LNCAP (cell line): ENCODE measurements around the gene MAML2.

Experiments used
- TF ChIP-seq, protein P1 (sequence below): fragments of 450-650 bp; IDR thresholded peaks from 2 replicates; pipeline ENCODE4 v1.5.1; 2017; ENCODE audit warnings: mild to moderate bottlenecking

Gene MAML2

DNA sequence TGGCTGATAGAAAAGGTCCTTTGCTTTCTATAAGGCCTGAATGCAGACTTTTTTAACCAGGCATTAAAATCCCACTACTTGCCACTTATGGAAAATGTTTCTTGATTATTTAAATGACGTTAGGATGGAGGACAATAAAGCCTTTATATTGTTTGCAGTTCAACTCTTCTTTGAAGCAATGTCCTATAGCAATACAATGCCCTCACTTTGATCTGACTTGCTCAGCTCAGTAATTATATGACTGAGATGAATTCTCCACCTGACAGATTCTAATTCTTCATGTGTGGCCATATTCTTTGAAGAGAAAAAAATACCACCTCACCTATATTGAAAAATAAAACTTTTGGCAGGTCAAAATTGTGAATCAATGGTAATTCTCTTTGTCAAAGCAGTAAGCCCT, 237.1 kb downstream of the MAML2 start:
- TF ChIP-seq, protein P1, sequence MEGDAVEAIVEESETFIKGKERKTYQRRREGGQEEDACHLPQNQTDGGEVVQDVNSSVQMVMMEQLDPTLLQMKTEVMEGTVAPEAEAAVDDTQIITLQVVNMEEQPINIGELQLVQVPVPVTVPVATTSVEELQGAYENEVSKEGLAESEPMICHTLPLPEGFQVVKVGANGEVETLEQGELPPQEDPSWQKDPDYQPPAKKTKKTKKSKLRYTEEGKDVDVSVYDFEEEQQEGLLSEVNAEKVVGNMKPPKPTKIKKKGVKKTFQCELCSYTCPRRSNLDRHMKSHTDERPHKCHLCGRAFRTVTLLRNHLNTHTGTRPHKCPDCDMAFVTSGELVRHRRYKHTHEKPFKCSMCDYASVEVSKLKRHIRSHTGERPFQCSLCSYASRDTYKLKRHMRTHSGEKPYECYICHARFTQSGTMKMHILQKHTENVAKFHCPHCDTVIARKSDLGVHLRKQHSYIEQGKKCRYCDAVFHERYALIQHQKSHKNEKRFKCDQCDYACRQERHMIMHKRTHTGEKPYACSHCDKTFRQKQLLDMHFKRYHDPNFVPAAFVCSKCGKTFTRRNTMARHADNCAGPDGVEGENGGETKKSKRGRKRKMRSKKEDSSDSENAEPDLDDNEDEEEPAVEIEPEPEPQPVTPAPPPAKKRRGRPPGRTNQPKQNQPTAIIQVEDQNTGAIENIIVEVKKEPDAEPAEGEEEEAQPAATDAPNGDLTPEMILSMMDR = no peak

DNA sequence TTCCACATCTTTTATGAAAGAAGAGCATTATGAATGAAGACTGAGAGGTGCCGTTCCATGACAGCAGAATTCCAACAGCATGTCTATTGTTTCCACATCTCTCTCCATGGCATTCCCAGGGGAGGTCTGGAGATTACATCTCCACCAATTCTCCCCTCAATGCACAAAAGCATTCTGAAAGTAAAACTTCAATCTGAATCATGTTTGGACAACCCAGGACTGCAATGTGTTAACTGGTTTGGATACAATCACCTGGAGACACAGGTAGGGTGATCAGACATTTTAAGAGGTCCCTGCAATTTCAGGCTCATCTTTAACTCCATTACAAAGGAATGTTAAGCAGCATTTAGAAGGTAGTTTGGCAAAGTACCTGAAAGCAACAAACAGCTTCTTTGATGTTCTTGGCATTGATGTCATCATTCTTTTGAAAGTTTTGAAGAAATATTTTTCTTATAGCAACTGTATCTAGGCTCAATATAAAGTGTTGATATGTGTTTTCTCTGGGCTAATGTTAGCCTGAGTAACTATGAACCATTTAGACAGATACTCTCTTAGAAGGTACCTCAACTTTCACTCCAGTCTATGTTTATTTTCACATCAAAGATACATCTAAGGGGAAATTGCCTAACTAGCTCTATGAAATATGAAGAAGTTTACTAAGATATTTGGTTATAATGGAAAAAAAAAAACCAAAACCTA, 237.6 kb downstream of the MAML2 start:
- TF ChIP-seq, protein P1 = no peak

DNA sequence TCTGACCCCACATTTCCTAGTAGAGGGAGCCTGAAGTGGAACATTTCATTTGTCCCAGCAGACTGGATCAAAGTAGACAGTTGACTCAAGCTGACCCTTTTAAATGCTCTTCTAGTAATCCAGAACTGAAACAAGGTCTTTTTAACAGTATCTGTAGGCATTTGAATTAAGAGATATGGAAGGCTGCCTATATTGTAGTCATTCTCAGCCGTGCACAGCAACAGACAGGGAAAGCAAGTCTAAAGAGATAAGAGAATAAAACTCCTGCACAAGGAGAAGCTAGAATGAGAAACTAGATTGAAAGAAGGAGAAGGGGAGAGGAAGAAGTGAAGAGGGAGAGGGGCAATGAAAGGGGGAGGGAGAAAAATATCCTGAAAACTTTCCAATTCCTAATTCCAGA, 238.5 kb downstream of the MAML2 start:
- TF ChIP-seq, protein P1 = no peak

DNA sequence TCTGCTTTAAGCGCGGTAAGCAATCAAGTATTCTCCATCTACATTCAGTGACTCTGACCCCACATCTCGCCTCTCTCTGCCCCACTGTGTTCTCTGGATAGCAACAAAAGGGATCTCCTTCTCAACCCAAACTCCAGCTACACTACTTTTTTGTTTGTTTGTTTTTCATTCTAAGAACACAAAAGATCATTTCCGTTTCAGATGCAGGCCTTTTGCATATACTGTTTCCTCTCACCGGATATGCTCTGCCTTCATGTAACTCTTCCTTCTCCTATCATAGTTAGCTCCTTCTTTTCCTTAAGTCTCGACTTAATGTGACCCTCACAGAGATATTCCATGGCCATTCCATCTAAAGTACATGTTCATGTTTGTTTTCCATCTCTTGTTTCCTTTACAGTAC, 239.3 kb downstream of the MAML2 start:
- TF ChIP-seq, protein P1 = no peak

DNA sequence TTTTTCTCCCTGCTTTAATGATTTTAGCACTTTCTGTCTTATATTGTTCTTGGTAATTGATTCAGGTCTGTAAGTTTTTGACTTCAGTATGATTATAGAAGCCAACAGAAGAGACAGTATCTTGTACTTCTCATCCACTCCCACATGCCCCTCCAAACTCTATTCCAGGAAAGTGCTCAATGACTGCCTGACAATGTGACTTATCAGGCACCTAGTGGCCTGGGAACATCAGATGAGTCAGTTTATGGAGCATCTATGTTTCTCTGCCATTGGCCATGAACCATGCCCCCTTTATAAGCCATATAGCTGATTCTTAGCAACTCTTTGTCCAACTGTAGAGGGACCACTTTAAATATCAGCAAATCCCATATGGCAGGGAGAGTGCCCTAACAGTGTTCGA, 239.9 kb downstream of the MAML2 start:
- TF ChIP-seq, protein P1 = no peak

DNA sequence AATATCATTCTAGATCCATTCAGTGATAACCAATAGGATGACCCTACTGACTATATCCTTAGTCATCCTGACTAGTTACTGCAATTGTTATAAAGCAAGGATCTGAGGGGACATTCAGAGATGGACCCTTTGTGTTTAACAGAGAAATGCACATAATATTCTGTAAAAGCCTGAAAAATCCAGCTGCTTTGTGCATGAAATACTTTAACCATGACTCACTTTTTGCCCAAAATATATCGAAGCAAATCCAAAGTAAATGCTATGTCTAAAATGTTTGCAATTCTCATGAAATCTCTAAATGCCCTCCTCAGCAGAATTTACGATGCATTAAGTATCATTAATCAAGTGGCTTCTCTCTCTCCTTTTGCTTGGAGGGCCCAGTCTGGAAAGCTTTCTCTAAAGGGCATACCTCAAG, 240.3 kb downstream of the MAML2 start:
- TF ChIP-seq, protein P1 = no peak

DNA sequence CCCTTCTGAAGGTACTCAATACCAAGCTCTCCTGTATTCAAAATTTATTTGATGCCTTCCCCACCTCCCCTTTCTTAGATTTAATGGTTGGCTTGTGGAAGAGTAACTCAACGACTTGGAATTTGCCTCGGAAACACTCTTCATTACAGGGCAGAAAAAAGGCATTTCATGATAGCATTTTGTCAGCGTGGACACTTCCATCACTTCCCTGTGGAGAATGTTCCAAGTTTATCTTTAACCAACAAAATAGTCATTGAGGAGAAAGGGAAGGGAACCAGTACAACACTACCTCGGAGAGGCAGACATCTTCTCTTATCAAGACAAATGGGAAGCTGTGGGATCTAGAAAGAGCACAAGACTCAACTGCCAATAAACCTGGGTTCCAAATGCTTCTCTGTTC, 241.8 kb downstream of the MAML2 start:
- TF ChIP-seq, protein P1 = no peak
